IMR-90 (cell line): ENCODE results near the gene PPFIA2. TPM values are rescaled to one million over a fixed set of nuclear protein-coding genes. Genes with fewer than 3 reads are reported as not detected.

Experiments
- ATAC-seq: fragments of 200-7000 bp; cut with Tn5 transposase; 2 replicates; pipeline ENCODE4 v1.9.1; 2020; ENCODE audit warnings: low read depth, mild to moderate bottlenecking, moderate library complexity
- BruUV-seq: library from RNA; stranded (reverse); fragments of 400-500 nt; replicated peaks from 2 replicates; lab custom pipeline; 2021; lab: Mats Ljungman, UMichigan
- CTCF ChIA-PET: fragments of 300-600 bp; formaldehyde crosslinking; extraction: SDS; loops from one replicate; lab custom pipeline; 2021; ENCODE audit warnings: antibody characterized with exemption; lab: Yijun Ruan, JAX
- POLR2A ChIA-PET: fragments of 300-600 bp; sonication (Branson Sonifier 250); formaldehyde crosslinking; loops from one replicate; lab custom pipeline; 2022; ENCODE audit warnings: antibody characterized with exemption; ENCODE audit not compliant: unreplicated experiment; lab: Charles Lee
- DNase-seq: peaks from one replicate; pipeline ENCODE4 v3.0.0; 2013
- H2AFZ ChIP-seq: replicated peaks from 2 replicates; pipeline ENCODE3; 2013; ENCODE audit warnings: low read length, mild to moderate bottlenecking; ENCODE audit not compliant: poor library complexity
- H2AK5ac ChIP-seq: 2 replicates; pipeline ENCODE4 v1.6.1; 2013; ENCODE audit warnings: low read depth, low read length, inconsistent platforms
- H2AK9ac ChIP-seq: replicated peaks from 2 replicates; pipeline ENCODE3; 2013; ENCODE audit warnings: mild to moderate bottlenecking, low read depth, low read length, moderate library complexity; ENCODE audit not compliant: poor library complexity
- H2BK120ac ChIP-seq: 2 replicates; pipeline ENCODE4 v1.6.1; 2013; ENCODE audit warnings: low read depth, low read length, inconsistent platforms
- H2BK15ac ChIP-seq: 3 replicates; pipeline ENCODE4 v1.6.1; 2013; ENCODE audit warnings: low read depth, low read length, inconsistent platforms
- H2BK20ac ChIP-seq: 2 replicates; pipeline ENCODE4 v1.6.1; 2013; ENCODE audit warnings: low read depth, mild to moderate bottlenecking, inconsistent platforms, low read length, moderate library complexity
- H2BK5ac ChIP-seq: 2 replicates; pipeline ENCODE4 v1.6.1; 2013; ENCODE audit warnings: mild to moderate bottlenecking, low read depth, low read length, inconsistent platforms; ENCODE audit not compliant: poor library complexity, severe bottlenecking
- H3K14ac ChIP-seq: replicated peaks from 2 replicates; pipeline ENCODE4 v1.6.1; 2013; ENCODE audit warnings: low read depth, low read length, inconsistent platforms
- H3K18ac ChIP-seq: 2 replicates; pipeline ENCODE4 v1.6.1; 2013; ENCODE audit warnings: low read depth, low read length, control low read depth
- H3K23ac ChIP-seq: 2 replicates; pipeline ENCODE4 v1.6.1; 2013; ENCODE audit warnings: low read depth, low read length, inconsistent platforms
- H3K27ac ChIP-seq: 2 replicates; pipeline ENCODE4 v1.5.1; 2013; ENCODE audit warnings: mild to moderate bottlenecking, control low read depth, low read length; ENCODE audit not compliant: insufficient read depth
- H3K27me3 ChIP-seq: 2 replicates; pipeline ENCODE4 v1.6.1; 2013; ENCODE audit warnings: low read length; ENCODE audit not compliant: control insufficient read depth, insufficient read depth
- H3K36me3 ChIP-seq: 2 replicates; pipeline ENCODE4 v1.6.1; 2013; ENCODE audit warnings: low read length, mixed read lengths; ENCODE audit not compliant: control insufficient read depth, insufficient read depth
- H3K4ac ChIP-seq: 2 replicates; pipeline ENCODE4 v1.6.1; 2013; ENCODE audit warnings: low read depth, low read length, inconsistent platforms
- H3K4me1 ChIP-seq: 2 replicates; pipeline ENCODE4 v1.6.1; 2013; ENCODE audit warnings: low read length, mixed read lengths; ENCODE audit not compliant: control insufficient read depth, insufficient read depth
- H3K4me2 ChIP-seq: 2 replicates; pipeline ENCODE4 v1.6.1; 2013; ENCODE audit warnings: low read depth, mild to moderate bottlenecking, control low read depth, low read length, moderate library complexity
- H3K4me3 ChIP-seq: 2 replicates; pipeline ENCODE4 v1.5.1; 2013; ENCODE audit warnings: low read depth, mild to moderate bottlenecking, control low read depth, low read length, moderate library complexity; ENCODE audit not compliant: insufficient read depth
- H3K56ac ChIP-seq: 2 replicates; pipeline ENCODE4 v1.6.1; 2013; ENCODE audit warnings: low read length, inconsistent platforms; ENCODE audit not compliant: insufficient read depth; ENCODE audit errors: extremely low read depth
- H3K79me1 ChIP-seq, 2 experiments: 2 replicates each; pipeline ENCODE4 v1.6.1; 2013; ENCODE audit warnings: low read length in 2 of 2, inconsistent platforms in 1 of 2, low read depth in 1 of 2
- H3K9ac ChIP-seq: 2 replicates; pipeline ENCODE4 v1.6.1; 2013; ENCODE audit warnings: low read depth, low read length, control low read depth
- H3K9me1 ChIP-seq: 2 replicates; pipeline ENCODE4 v1.6.1; 2013; ENCODE audit warnings: low read length, inconsistent platforms; ENCODE audit not compliant: insufficient read depth
- H3K9me3 ChIP-seq: 2 replicates; pipeline ENCODE4 v1.6.1; 2013; ENCODE audit warnings: low read length; ENCODE audit not compliant: control insufficient read depth, insufficient read depth
- H4K20me1 ChIP-seq: 2 replicates; pipeline ENCODE4 v1.6.1; 2013; ENCODE audit warnings: low read length, inconsistent platforms; ENCODE audit not compliant: insufficient read depth
- H4K5ac ChIP-seq: 2 replicates; pipeline ENCODE4 v1.6.1; 2013; ENCODE audit warnings: mild to moderate bottlenecking, low read depth, low read length, control low read depth
- H4K8ac ChIP-seq, 2 experiments: 2 replicates each; pipeline ENCODE4 v1.6.1; 2013; ENCODE audit warnings: low read depth in 2 of 2, low read length in 2 of 2, control low read depth in 1 of 2, inconsistent platforms in 1 of 2
- H4K91ac ChIP-seq: 2 replicates; pipeline ENCODE4 v1.6.1; 2013; ENCODE audit warnings: low read depth, low read length, inconsistent platforms; ENCODE audit not compliant: insufficient read depth
- BHLHE40 ChIP-seq: fragments of 150-350 bp; IDR thresholded peaks from 2 replicates; pipeline ENCODE4 v1.6.1; 2016; ENCODE audit warnings: mild to moderate bottlenecking, low read depth, low read length
- CEBPB ChIP-seq: IDR thresholded peaks from 2 replicates; pipeline ENCODE4 v1.6.1; 2012; ENCODE audit warnings: low read depth, low read length, improper control_type of control experiment
- CHD1 ChIP-seq: IDR thresholded peaks from 2 replicates; pipeline ENCODE4 v1.6.1; 2012; ENCODE audit warnings: low read depth, low read length, improper control_type of control experiment
- FOS ChIP-seq: fragments of 150-350 bp; IDR thresholded peaks from 2 replicates; pipeline ENCODE4 v1.6.1; 2016; ENCODE audit warnings: low read depth, low read length
- MAFK ChIP-seq: IDR thresholded peaks from 2 replicates; pipeline ENCODE4 v1.6.1; 2012; ENCODE audit warnings: low read depth, low read length, improper control_type of control experiment
- MAZ ChIP-seq: IDR thresholded peaks from 2 replicates; pipeline ENCODE4 v1.6.1; 2012; ENCODE audit warnings: low read depth, mild to moderate bottlenecking, low read length, improper control_type of control experiment, moderate library complexity, borderline replicate concordance
- MXI1 ChIP-seq: IDR thresholded peaks from 2 replicates; pipeline ENCODE4 v1.6.1; 2012; ENCODE audit warnings: low read depth, mild to moderate bottlenecking, low read length, moderate library complexity, borderline replicate concordance
- NFE2L2 ChIP-seq: fragments of 150-350 bp; IDR thresholded peaks from 2 replicates; pipeline ENCODE4 v1.6.1; 2016; ENCODE audit warnings: low read depth, mild to moderate bottlenecking, low read length
- POLR2A ChIP-seq: IDR thresholded peaks from 2 replicates; pipeline ENCODE4 v1.6.1; 2012; ENCODE audit warnings: mild to moderate bottlenecking, low read depth, low read length
- RAD21 ChIP-seq: IDR thresholded peaks from 2 replicates; pipeline ENCODE4 v1.6.1; 2012; ENCODE audit warnings: low read length, improper control_type of control experiment
- RCOR1 ChIP-seq: IDR thresholded peaks from 2 replicates; pipeline ENCODE4 v1.6.1; 2012; ENCODE audit warnings: mild to moderate bottlenecking, low read length, improper control_type of control experiment; ENCODE audit not compliant: insufficient replicate concordance
- RFX5 ChIP-seq: IDR thresholded peaks from 2 replicates; pipeline ENCODE4 v1.8.0; 2012; ENCODE audit warnings: low read depth, mild to moderate bottlenecking, low read length, moderate library complexity
- SMC3 ChIP-seq: fragments of 150-350 bp; IDR thresholded peaks from 2 replicates; pipeline ENCODE4 v1.6.1; 2016; ENCODE audit warnings: low read depth, mild to moderate bottlenecking, antibody characterized with exemption, low read length, moderate library complexity
- WGBS, 2 experiments: methylation state at CpG; one replicate each; pipeline versions ENCODE4 v1.1.5 to v1.1.7; 2013; ENCODE audit warnings: missing lambda C conversion rate in 2 of 2; ENCODE audit not compliant: insufficient read length in 1 of 2; ENCODE audit errors: extremely low coverage in 2 of 2; 5-methylcytosine and 5-hydroxymethylcytosine counted together
- dilution Hi-C: fragments of 300-500 bp; cut with HindIII; formaldehyde crosslinking; loops from one replicate; pipeline ENCODE4 v1.14.3; 2018; ENCODE audit warnings: low sequenced_read_pairs; ENCODE audit not compliant: unreplicated experiment
- in situ Hi-C: fragments of 300-500 bp; cut with MboI; formaldehyde crosslinking; loops from 3 replicates; pipeline ENCODE4 v1.14.3; 2019; ENCODE audit warnings: low sequenced_read_pairs, inconsistent platforms, mixed read lengths
- intact Hi-C: fragments of 100-400 bp; cut with micrococcal nuclease; formaldehyde crosslinking; loops from 2 replicates; pipeline ENCODE4 v1.10.0; 2022
- polyA plus RNA-seq, 3 experiments: library from polyadenylated mRNA; depleted of rRNA; stranded (reverse); fragments of >200 nt; gene quantifications; 2 replicates each; pipeline ENCODE4 v1.2.3, GENCODE V29; 2012; ENCODE audit warnings: low replicate concordance in 1 of 3
- total RNA-seq: library from RNA; depleted of rRNA; stranded (reverse); fragments of >200 nt; gene quantifications from 2 replicates; pipeline ENCODE4 v1.2.3, GENCODE V29; 2012
- TF ChIP-seq, protein P1 (sequence below): fragments of 150-350 bp; IDR thresholded peaks from 2 replicates; pipeline ENCODE4 v1.6.1; 2016; ENCODE audit warnings: low read depth, mild to moderate bottlenecking, low read length, moderate library complexity, borderline replicate concordance
- TF ChIP-seq, protein P2 (sequence below): fragments of 150-350 bp; IDR thresholded peaks from 2 replicates; pipeline ENCODE4 v1.6.1; 2017; ENCODE audit warnings: mild to moderate bottlenecking, antibody characterized with exemption, low read length, low read depth
- TF ChIP-seq, protein P3 (sequence below): conservative IDR thresholded peaks from 2 replicates; pipeline ENCODE4 v1.5.1; 2012; ENCODE audit warnings: mild to moderate bottlenecking, low read depth, low read length, improper control_type of control experiment

Gene PPFIA2
- total and polyA plus RNA-seq, 2 of the 4 experiments (the other 2 are of a cell fraction) = 0.29 to 1.3 TPM

DNA sequence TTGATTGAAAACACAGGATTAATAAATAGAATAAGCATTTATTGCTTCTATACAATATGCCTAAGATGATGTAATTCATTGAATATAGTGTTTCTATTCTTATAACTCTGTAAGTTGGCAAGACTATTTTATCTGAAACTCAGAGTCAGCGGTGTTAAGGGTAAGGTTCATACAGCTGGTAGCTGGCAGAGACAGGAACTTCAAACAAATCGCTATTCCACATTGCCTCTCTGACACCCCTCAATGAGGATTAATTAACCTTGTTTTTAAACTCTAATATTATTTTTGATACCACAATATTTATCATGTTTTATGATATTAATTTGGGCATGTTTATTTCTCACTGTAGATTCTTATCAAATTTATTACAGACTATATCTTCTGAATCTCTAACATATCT lies 357.9 kb downstream of the PPFIA2 start:
- no peak overlapping the region for H4K91ac ChIP-seq
- H2AK9ac ChIP-seq = no peak overlapping the region
- no TSS peak for BruUV-seq
- H3K4me1 ChIP-seq = no peaks in the 10 kb centered on the region
- no CpG with 5 or more reads among the region's 2 CpGs for WGBS, 2 experiments
- H3K14ac ChIP-seq = no peak overlapping the region
- H3K79me1 ChIP-seq = no peaks in the 10 kb centered on the region
- H3K27ac ChIP-seq = no peak overlapping the region
- ATAC-seq = no peak
- in situ Hi-C loops (no loop called here), dilution Hi-C loops (no loop called here), intact Hi-C loops (no loop called here)
- no peak overlapping the region for H2BK20ac ChIP-seq
- no peaks in the 10 kb centered on the region for H3K9me1 ChIP-seq
- H3K18ac ChIP-seq = no peak overlapping the region
- no peak overlapping the region for H4K8ac ChIP-seq
- no peak for DNase-seq
- no peak overlapping the region for H2BK5ac ChIP-seq
- no peaks in the 10 kb centered on the region for H3K9me3 ChIP-seq
- H2BK15ac ChIP-seq = no peak overlapping the region
- no peaks in the 10 kb centered on the region for H3K27me3 ChIP-seq
- H3K9ac ChIP-seq = no peak overlapping the region
- no peaks in the 10 kb centered on the region for H4K20me1 ChIP-seq
- no peak for TF ChIP-seq FOS
- TF ChIP-seq CHD1 = no peak
- TF ChIP-seq RCOR1 = no peak
- no peak for TF ChIP-seq NFE2L2
- TF ChIP-seq BHLHE40 = no peak
- TF ChIP-seq, protein P1, sequence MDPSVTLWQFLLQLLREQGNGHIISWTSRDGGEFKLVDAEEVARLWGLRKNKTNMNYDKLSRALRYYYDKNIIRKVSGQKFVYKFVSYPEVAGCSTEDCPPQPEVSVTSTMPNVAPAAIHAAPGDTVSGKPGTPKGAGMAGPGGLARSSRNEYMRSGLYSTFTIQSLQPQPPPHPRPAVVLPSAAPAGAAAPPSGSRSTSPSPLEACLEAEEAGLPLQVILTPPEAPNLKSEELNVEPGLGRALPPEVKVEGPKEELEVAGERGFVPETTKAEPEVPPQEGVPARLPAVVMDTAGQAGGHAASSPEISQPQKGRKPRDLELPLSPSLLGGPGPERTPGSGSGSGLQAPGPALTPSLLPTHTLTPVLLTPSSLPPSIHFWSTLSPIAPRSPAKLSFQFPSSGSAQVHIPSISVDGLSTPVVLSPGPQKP = no peak
- TF ChIP-seq SMC3 = no peak
- TF ChIP-seq MAZ = no peak
- no peak for TF ChIP-seq RFX5
- no peak for TF ChIP-seq POLR2A
- TF ChIP-seq MAFK = no peak
- no peak for TF ChIP-seq RAD21
- no peak for TF ChIP-seq CEBPB
- TF ChIP-seq, protein P2, sequence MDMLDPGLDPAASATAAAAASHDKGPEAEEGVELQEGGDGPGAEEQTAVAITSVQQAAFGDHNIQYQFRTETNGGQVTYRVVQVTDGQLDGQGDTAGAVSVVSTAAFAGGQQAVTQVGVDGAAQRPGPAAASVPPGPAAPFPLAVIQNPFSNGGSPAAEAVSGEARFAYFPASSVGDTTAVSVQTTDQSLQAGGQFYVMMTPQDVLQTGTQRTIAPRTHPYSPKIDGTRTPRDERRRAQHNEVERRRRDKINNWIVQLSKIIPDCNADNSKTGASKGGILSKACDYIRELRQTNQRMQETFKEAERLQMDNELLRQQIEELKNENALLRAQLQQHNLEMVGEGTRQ = no peak
- TF ChIP-seq, protein P3, sequence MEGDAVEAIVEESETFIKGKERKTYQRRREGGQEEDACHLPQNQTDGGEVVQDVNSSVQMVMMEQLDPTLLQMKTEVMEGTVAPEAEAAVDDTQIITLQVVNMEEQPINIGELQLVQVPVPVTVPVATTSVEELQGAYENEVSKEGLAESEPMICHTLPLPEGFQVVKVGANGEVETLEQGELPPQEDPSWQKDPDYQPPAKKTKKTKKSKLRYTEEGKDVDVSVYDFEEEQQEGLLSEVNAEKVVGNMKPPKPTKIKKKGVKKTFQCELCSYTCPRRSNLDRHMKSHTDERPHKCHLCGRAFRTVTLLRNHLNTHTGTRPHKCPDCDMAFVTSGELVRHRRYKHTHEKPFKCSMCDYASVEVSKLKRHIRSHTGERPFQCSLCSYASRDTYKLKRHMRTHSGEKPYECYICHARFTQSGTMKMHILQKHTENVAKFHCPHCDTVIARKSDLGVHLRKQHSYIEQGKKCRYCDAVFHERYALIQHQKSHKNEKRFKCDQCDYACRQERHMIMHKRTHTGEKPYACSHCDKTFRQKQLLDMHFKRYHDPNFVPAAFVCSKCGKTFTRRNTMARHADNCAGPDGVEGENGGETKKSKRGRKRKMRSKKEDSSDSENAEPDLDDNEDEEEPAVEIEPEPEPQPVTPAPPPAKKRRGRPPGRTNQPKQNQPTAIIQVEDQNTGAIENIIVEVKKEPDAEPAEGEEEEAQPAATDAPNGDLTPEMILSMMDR = no peak
- no peak for TF ChIP-seq MXI1
- H2AK5ac ChIP-seq = no peak overlapping the region
- H3K4ac ChIP-seq = no peak overlapping the region
- no peak overlapping the region for H3K56ac ChIP-seq
- H4K5ac ChIP-seq = no peak overlapping the region
- H3K4me3 ChIP-seq = no peak overlapping the region
- ChIA-PET POLR2A (no interaction called here), CTCF (no interaction called here)
- no peak overlapping the region for H3K23ac ChIP-seq
- H2BK120ac ChIP-seq = no peak overlapping the region
- no peak overlapping the region for H2AFZ ChIP-seq
- no peak overlapping the region for H3K4me2 ChIP-seq
- H3K36me3 ChIP-seq = no peaks in the 10 kb centered on the region
